Adrenal gland (tissue), 5 donors: ENCODE results near the gene ORC4.

Experiments
- CTCF ChIP-seq, 6 experiments: fragments of 450-650 bp in 4 of 6; fragments of 200-600 bp in 2 of 6; sonication (generic) in 1 of 6; IDR thresholded peaks; 1 replicate in 5 of 6; 2 replicates in 1 of 6; pipeline versions ENCODE4 v1.5.1 to v1.8.0; 2016 to 2021; ENCODE audit warnings: antibody characterized with exemption in 6 of 6, mild to moderate bottlenecking in 2 of 6, moderate library complexity in 1 of 6
- POLR2A ChIP-seq, 2 donors: fragments of 450-650 bp; IDR thresholded peaks; one replicate each; pipeline ENCODE4 v1.6.1; 2017; ENCODE audit warnings: antibody characterized with exemption in 2 of 2, mild to moderate bottlenecking in 2 of 2, moderate library complexity in 1 of 2
- donor health status: DM: no; HTN: no; CAD: no.

DNA sequence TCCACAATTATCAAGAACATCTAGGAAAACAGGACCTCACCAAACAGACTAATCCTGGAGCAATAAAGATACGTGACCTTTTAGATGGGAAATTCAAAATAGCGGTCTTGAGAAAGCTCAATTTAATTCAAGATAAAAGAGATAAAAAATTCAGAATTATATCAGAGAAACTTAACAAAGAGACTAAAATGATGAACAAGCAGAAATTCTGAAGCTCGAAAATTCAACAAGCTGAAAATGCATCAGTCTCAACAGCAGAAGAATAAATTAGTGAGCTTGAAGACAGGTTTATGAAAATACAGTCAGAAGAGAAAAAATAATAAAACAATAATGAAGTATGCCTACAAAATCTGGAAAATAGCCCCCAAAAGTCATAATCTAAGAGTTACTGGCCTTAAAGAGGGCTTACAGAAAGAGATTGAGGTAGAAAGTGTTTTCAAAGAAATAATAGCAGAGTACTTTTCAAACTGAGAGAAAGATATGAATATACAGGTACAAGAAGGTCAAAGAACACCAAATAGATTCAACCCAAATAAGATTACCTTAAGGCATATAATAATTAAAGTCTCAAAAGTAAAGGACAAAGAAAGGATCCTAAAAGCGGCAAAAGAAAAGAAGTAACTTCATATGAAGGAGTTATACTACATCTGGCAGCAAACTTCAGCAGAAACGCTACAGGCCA is 13.2 kb downstream of the ORC4 start:
- TF ChIP-seq CTCF (IDR thresholded peaks at IDR 0.05) (no peak), POLR2A (IDR thresholded peaks at IDR 0.05) (no peak)
